Fibroblast of upper back skin (primary cell): ENCODE results near the gene MACF1.
"Not testable (repeated sequence)": the region's sequence is repeated elsewhere in the genome, so short reads cannot be mapped to it uniquely, and the experiment has no call there.

ENCODE experiments used
- DNase-seq: peaks from one replicate; pipeline ENCODE4 v3.0.0-alpha.2; 2013

MACF1 gene

GRCh38 chr1:39524591-39525365, 320.3 kb downstream of the MACF1 start:
- DNase-seq, result no peak

- DNase-seq, result no peak
These were observed 321.1 kb downstream of the MACF1 start for GRCh38 chr1:39525366-39526165.

DNA sequence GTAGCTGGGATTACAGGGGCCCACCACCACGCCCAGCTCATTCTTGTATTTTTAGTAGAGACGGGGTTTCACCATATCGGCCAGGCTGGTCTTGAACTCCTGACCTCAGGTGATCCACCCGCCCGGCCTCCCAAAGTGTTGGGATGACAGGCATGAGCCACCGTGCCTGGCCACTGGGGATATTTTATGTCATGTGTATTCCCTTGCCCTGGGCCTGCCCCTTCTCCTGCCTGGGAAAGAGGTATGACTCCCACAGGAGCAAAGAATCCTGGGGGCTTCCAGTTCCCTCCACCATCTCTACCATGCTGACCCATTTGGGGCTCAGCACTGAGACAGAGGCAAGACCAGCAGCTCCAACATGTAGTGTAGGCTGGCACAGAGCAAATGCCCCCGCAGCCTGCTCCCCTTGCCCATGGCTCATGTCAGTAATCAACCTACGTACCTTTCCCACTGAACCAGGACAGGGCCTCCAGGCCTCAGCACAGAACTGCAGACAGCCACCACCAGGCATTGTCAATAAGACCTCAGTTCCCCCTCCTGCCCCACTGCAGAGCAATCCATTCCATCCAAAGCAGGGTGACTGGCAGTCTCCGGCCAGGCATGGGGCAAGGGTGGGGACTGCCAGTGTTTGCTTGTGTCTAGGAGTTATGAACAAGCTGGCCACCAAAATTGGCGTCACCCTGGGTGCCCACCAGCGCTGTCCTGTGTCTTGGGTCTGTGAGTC, 322.1 kb downstream of the MACF1 start:
- DNase-seq, result no peak

DNA sequence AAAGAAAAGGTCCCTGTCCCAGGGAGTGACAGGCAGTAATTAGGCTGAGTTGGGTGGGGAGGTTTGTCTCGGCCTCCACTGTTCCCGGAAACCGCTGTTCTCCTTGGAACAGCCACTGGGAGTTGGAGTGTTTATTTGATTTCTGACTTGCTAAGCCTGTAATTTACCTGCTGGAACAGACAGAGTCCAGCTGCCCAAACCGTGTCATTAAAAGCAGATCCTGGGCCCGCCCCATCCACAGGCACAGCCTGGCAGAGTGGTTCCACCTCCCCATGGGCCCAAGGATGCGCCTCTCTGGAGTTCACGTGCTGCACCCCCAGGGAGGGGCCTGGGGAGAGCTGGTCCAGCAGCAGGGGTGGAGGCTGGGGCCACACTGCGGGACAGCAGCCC, 322.7 kb downstream of the MACF1 start:
- DNase-seq, result not testable (repeated sequence)

DNA sequence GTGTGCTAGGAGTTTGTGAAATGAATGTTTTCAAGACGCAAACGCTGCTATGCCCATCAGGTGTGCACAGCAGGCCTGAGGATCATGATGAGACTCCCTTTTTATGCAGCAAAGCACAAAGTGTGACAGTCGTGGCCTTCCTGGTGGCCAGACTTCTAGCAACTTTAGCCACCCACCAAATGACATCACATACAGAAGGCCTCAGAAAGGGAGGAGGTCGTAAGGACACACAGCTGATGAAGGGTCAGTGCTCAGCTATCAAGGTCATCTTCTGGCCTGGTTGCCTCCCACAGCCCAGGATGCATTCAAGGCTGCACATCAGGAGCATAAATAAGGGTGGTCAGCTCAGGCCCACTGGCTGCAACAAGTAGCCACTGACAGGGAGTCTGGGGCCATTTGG, 323.6 kb downstream of the MACF1 start:
- no peak for DNase-seq

DNA sequence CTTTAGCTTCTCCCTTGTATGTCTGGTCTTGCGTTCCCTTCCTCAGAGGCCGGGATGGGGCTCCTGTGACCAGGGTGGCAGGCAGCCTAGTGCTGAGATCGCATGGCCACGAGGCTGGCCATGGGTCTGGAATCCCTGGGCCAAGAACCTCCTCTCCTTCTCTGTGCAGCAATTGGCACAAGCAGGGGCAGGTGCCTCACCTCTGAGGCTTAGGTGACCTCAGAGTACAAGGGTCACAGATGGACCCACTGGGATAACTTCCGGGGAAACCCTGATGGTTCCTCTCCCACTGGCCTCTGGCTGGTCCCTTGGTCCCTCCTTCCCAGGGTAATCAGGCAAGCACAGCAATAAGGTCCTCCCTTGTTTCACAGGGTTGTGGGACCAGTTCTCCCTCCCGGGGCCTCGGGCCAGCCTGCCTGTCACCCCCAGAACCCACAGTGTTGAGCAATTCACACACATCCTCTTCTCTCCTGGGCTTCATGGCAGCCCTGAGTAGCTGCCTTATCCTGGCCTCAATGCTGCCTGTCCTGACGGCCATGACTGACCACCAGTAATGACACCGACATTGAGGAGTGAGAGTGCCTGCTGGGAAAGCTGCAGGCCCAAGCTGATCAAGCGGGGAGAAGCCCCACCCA, 325.5 kb downstream of the MACF1 start:
- no peak for DNase-seq

GRCh38 chr1:39531526-39531925, 327.0 kb downstream of the MACF1 start:
- no peak for DNase-seq

DNA sequence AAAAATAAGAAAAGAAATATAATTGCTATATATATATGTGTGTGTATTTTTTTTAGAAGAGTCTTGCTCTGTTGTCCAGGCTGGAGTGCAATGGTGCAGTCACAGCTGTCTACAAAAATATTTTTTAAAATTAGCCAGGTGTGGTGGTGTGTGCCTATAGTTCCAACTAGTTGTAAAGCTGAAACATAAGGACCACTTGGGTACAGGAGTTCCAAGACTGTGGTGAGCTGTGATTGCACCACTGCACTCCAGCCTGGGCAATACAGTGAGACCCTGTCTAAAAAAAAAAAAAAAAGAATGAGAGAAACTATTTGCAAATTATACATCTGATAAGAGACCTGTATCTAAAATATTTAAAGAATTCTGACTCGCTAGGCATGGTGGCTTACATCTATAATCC, 328.9 kb downstream of the MACF1 start:
- no peak for DNase-seq
